Epithelial cell of proximal tubule (primary cell): ENCODE results near the gene MMP23B. TPM values are rescaled to one million over a fixed set of nuclear protein-coding genes. Genes with fewer than 3 reads are reported as not detected.
"Not testable (repeated sequence)": the region's sequence is repeated elsewhere in the genome, so short reads cannot be mapped to it uniquely, and the experiment has no call there.

Experiments used
- DNase-seq: peaks from one replicate; pipeline ENCODE4 v3.0.0-alpha.2; 2011; ENCODE audit warnings: low read depth
- H3K4me3 ChIP-seq: 2 replicates; pipeline ENCODE4 v1.5.1; 2011; ENCODE audit warnings: low read depth, mild to moderate bottlenecking, low read length
- CTCF ChIP-seq: conservative IDR thresholded peaks from 2 replicates; pipeline ENCODE4 v1.5.1; 2012; ENCODE audit warnings: low read depth, mild to moderate bottlenecking, low read length
- total RNA-seq: library from RNA; depleted of rRNA; stranded (reverse); fragments of >200 nt; gene quantifications from 2 replicates; pipeline ENCODE4 v1.2.3, GENCODE V29; 2015

The MMP23B gene
- total RNA-seq = 3.5 and 15.0 TPM in 2 replicates

GRCh38 chr1:1631782-1632420, at the start of gene MMP23B:
TSS of gene MMP23B (plus strand) at chr1:1632173. CDS start at chr1:1632219, 46 bp downstream.
- DNase-seq = no peak
- H3K4me3 ChIP-seq = no peak within 1 kb of the TSS
- no peak for TF ChIP-seq CTCF

GRCh38 chr1:1582585-1583346, 49.2 kb upstream of the MMP23B start:
- DNase-seq = no peak
- TF ChIP-seq CTCF = no peak

GRCh38 chr1:1583347-1584010, 48.5 kb upstream of the MMP23B start:
- no peak for TF ChIP-seq CTCF
- H3K4me3 ChIP-seq = no peak overlapping the region
- DNase-seq = no peak

More at GRCh38 chr1:1582585-1583346, 49.2 kb upstream of the MMP23B start:
- H3K4me3 ChIP-seq = no peak overlapping the region

GRCh38 chr1:1591452-1591851, 40.5 kb upstream of the MMP23B start:
- TF ChIP-seq CTCF = no peak
- DNase-seq = no peak
- H3K4me3 ChIP-seq = no peak overlapping the region

GRCh38 chr1:1593834-1594601, 38.0 kb upstream of the MMP23B start:
- no peak for DNase-seq
- no peak for TF ChIP-seq CTCF
- H3K4me3 ChIP-seq = no peak overlapping the region

GRCh38 chr1:1594602-1595260, 37.2 kb upstream of the MMP23B start:
- H3K4me3 ChIP-seq = no peak overlapping the region
- no peak for TF ChIP-seq CTCF
- DNase-seq = no peak

GRCh38 chr1:1595341-1595740, 36.6 kb upstream of the MMP23B start:
- not testable (repeated sequence) for DNase-seq, H3K4me3 ChIP-seq
